ENCODE data around the gene SEMA3F. TPM values are rescaled to one million over a fixed set of nuclear protein-coding genes. Genes with fewer than 3 reads are reported as not detected.

SEMA3F gene
- total and polyA plus RNA-seq, 10 of the 15 experiments (the other 5 are each of a cell fraction or from before 2014, with no cell fraction given) = 0.08 to 0.28 (median 0.12) TPM; not detected in 6

GRCh38 chr3:50238549-50239026 lies 83.5 kb downstream of the SEMA3F start:
- peak overlapping the region; percentile 91 for H3K27ac ChIP-seq (ENCODE audit: control insufficient read depth, insufficient read depth)
- intact Hi-C loops (cut with micrococcal nuclease; ENCODE audit: unreplicated experiment) (loop anchor here (5.0 kb wide), 1 partner anchor 99 kb away; no protein-coding TSS in a partner anchor), in situ Hi-C loops (cut with MboI) (no loop called here)
- H3K79me2 ChIP-seq (ENCODE audit: control insufficient read depth, insufficient read depth, low read length) = peaks cover 73% of the 10 kb centered on the region
- H4K20me1 ChIP-seq (ENCODE audit: control insufficient read depth, insufficient read depth) = peaks cover 12% of the 10 kb centered on the region
- no peak overlapping the region for H2AFZ ChIP-seq (ENCODE audit: control insufficient read depth, low read depth, low read length)
- H3K4me2 ChIP-seq (ENCODE audit: control insufficient read depth, insufficient read depth) = peak overlapping the region; percentile 65
- RAD21 ChIA-PET (ENCODE audit: unreplicated experiment) = interaction anchor here (1.4 kb wide), 1 partner anchor 8 kb away, joined by 7 read pairs; no protein-coding TSS in a partner anchor
- CTCF ChIA-PET = interaction anchor here (2.2 to 3.9 kb wide), 2 partner anchors 8 to 12 kb away, joined by 19 to 27 read pairs; no protein-coding TSS in a partner anchor
- WGBS (ENCODE audit: insufficient coverage, insufficient replicate concordance, low lambda C conversion rate, missing lambda C conversion rate) = 6% methylated on average over 7 of the region's 7 CpGs
- no peak for ATAC-seq
- POLR2A ChIA-PET = interaction anchor here (1.2 to 4.0 kb wide), 2 partner anchors 8 to 10 kb away, joined by 5 to 38 read pairs; no protein-coding TSS in a partner anchor
- H3K36me3 ChIP-seq (ENCODE audit: control insufficient read depth in 2 of 2, insufficient read depth in 2 of 2, low read length in 1 of 2) = peaks cover 0 to 2% of the 10 kb centered on the region in 2 experiments; a peak in 2 of 4 replicates
- no peak for DNase-seq (ENCODE audit: low read depth, low spot score)
- H3K27me3 ChIP-seq (replicated peaks in 1 of 2; ENCODE audit: control insufficient read depth in 2 of 2, insufficient read depth in 2 of 2, low read length in 1 of 2) = no peaks in the 10 kb centered on the region
- no peak for TF ChIP-seq DPF2 (IDR thresholded peaks at IDR 0.05)
- no peak for TF ChIP-seq E2F4 (IDR thresholded peaks at IDR 0.05; ENCODE audit: low read depth, low read length)
- no peak for TF ChIP-seq CHD4 (IDR thresholded peaks at IDR 0.05)
- no peak for TF ChIP-seq ZSCAN29 (IDR thresholded peaks at IDR 0.05)
- no peak for TF ChIP-seq FOXK2 (IDR thresholded peaks at IDR 0.05)
- no peak for TF ChIP-seq SMAD5 (IDR thresholded peaks at IDR 0.05; ENCODE audit: low read depth)
- TF ChIP-seq NRF1 (conservative IDR thresholded peaks at IDR 0.05; ENCODE audit: low read depth, low read length) = no peak
- no peak for TF ChIP-seq ZBTB11 (CRISPR knock-in tag; IDR thresholded peaks at IDR 0.05)
- no peak for TF ChIP-seq IRF5 (IDR thresholded peaks at IDR 0.05; ENCODE audit: borderline replicate concordance)
- no peak for TF ChIP-seq CHD1 (IDR thresholded peaks at IDR 0.05; ENCODE audit: low read depth, low read length)
- TF ChIP-seq ZZZ3 (IDR thresholded peaks at IDR 0.05; ENCODE audit: control insufficient read depth, insufficient read length, low read depth) = no peak
- no peak for TF ChIP-seq POLR2AphosphoS5 (IDR thresholded peaks at IDR 0.05; ENCODE audit: low read length)
- H3K4me3 ChIP-seq = peak overlapping the region; percentile 100
- SMC1A ChIA-PET (ENCODE audit: uncharacterized antibody, unreplicated experiment) = interaction anchor here (0.9 kb wide), 1 partner anchor 8 kb away, joined by 4 read pairs; no protein-coding TSS in a partner anchor
- FAIRE-seq = no peak
- peaks cover 41% of the 10 kb centered on the region for H3K4me1 ChIP-seq (ENCODE audit: control insufficient read depth, insufficient read depth, low read length)
- H3K9me3 ChIP-seq (replicated peaks; ENCODE audit: control insufficient read depth, insufficient read depth, low read length) = no peaks in the 10 kb centered on the region
- H3K9ac ChIP-seq (ENCODE audit: control insufficient read depth, insufficient read depth, low read length) = peak overlapping the region; percentile 90
- BruUV-seq (replicated peaks) = no TSS peak
